ENCODE data around the gene OCIAD2.
"Not testable (repeated sequence)": the region's sequence is repeated elsewhere in the genome, so short reads cannot be mapped to it uniquely, and the experiment has no call there.

Gene OCIAD2

DNA sequence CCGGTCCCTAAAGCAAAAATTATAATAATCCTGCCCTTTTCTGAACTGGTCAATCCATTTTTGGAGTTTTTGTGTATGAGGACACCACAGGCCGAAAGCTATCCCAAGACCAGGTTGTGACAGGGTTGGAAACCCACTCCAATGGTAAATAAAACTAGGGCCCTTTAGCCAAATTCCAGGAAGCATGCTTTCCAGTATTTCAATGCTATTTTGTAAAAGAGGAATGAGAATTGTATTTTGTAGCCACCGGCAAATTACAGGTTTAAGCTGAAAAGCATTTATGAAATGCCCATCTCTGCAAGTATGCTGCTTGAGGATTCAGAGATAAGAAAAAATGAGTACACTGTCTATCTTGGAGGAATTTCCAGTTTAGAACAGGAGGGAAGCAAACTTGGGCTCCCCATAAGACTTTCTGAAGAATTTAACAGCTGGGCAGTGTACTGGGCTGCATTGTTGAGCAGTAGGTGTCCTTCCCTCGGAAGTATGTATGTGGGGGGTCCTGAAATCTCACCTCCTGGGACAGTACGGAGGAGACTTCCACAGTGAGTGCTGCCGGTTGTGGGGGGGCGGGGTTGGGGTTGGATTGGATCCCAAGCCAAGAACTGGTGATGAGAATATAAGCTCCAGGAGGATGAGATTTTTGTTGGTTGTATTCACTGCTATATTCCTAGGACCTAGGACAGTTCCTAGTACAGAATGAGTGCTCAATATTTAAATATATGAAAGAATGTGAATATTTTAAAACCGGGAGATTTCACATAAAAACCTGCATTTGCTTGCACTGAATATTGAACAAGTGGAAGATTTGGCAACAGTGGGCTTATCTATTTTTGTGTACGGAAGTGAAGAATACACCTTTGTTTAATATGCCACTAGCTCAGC, 26.8 kb downstream of the OCIAD2 start:
- H3K4me3 ChIP-seq (ENCODE audit: low read depth, low read length), result no peak overlapping the region
- TF ChIP-seq, protein P1, sequence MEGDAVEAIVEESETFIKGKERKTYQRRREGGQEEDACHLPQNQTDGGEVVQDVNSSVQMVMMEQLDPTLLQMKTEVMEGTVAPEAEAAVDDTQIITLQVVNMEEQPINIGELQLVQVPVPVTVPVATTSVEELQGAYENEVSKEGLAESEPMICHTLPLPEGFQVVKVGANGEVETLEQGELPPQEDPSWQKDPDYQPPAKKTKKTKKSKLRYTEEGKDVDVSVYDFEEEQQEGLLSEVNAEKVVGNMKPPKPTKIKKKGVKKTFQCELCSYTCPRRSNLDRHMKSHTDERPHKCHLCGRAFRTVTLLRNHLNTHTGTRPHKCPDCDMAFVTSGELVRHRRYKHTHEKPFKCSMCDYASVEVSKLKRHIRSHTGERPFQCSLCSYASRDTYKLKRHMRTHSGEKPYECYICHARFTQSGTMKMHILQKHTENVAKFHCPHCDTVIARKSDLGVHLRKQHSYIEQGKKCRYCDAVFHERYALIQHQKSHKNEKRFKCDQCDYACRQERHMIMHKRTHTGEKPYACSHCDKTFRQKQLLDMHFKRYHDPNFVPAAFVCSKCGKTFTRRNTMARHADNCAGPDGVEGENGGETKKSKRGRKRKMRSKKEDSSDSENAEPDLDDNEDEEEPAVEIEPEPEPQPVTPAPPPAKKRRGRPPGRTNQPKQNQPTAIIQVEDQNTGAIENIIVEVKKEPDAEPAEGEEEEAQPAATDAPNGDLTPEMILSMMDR (IDR thresholded peaks at IDR 0.05; ENCODE audit: borderline replicate concordance, insufficient read depth, low read depth, low read length), result no peak

DNA sequence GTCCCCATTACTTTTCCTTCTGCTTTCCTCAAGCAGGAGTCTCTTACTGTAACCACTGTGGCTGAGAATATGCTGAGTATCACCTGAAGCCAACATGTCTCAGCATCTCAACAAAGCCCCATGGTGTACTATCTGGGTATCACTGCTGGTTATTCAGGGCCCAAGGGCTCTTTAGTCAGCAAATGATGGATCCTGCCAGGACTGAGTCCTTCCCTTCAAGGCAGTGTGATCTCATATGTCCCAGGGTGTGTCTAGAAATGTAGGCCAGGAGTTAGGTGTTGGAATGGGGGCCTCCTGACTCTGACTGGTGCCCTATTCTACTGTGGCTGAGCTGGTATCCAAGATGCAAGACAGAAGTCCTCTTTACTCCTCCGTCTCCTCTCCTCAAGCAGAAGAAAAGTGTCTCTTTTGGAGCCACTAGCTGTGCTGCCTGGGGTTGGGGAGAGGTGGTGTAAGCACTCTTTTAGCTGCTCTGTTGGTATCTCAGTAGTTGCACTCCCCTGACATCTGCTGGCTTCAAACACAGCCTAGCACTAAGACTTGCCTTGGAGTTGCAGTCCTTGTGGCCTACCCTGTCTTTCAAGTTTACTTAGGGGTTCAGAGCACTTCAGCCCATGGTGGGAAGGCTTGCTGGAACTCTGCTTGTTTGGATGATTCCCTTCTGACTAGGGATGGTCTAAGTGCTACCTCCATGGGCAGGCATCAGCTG, 28.6 kb downstream of the OCIAD2 start:
- TF ChIP-seq, protein P1 (IDR thresholded peaks at IDR 0.05; ENCODE audit: borderline replicate concordance, insufficient read depth, low read depth, low read length), result no peak
- H3K4me3 ChIP-seq (ENCODE audit: low read depth, low read length), result no peak overlapping the region

DNA sequence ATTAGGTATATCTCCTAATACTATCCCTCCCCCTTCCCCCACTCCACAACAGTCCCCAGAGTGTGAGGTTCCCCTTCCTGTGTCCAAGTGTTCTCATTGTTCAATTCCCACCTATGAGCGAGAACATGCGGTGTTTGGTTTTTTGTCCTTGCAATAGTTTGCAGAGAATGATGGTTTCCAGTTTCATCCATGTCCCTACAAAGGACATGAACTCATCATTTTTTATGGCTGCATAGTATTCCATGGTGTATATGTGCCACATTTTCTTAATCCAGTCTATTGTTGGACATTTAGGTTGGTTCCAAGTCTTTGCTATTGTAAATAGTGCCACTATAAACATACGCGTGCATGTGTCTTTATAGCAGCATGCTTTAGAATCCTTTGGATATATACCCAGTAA, 41.9 kb downstream of the OCIAD2 start:
- H3K4me3 ChIP-seq (ENCODE audit: low read depth, low read length), result not testable (repeated sequence)

DNA sequence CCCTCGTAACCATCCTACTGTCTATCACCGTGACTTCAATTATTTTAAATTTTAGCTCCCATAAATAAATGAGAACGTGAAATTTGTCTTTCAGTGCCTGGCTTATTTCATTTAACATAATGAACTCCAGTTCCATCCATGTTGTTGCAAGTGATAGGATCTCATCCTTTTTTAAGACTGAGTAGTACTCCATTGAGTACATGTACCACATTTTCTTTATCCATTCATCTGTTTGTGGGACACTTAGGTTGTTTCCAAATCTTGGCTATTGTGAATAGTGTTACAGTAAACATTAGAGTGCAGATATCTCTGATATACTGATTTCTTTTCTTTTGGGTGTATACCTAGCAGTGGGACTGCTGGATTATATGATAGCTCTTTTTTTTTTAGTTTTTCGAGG, 42.8 kb downstream of the OCIAD2 start:
- TF ChIP-seq, protein P1 (IDR thresholded peaks at IDR 0.05; ENCODE audit: borderline replicate concordance, insufficient read depth, low read depth, low read length), result no peak
- H3K4me3 ChIP-seq (ENCODE audit: low read depth, low read length), result no peak overlapping the region

DNA sequence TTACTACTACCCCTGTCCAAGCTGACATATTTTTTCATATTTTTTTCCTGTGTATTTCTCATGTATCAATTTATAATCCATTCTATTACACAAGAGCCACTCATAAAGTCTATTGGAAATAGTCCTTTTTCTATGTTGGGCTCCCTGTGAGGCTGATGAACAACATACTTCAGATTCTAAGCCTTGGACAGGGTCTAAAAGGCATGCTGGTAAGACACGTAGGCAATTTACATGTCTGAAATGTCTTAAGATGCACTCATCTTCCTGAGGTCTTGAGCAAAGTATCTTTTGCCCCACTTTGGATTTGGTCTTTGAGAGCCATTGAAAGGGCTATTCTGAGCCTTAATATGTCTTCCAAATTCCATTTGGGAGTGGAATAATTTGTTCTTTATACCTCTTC, 43.9 kb downstream of the OCIAD2 start:
- TF ChIP-seq, protein P1 (IDR thresholded peaks at IDR 0.05; ENCODE audit: borderline replicate concordance, insufficient read depth, low read depth, low read length), result no peak
- H3K4me3 ChIP-seq (ENCODE audit: low read depth, low read length), result no peak overlapping the region

DNA sequence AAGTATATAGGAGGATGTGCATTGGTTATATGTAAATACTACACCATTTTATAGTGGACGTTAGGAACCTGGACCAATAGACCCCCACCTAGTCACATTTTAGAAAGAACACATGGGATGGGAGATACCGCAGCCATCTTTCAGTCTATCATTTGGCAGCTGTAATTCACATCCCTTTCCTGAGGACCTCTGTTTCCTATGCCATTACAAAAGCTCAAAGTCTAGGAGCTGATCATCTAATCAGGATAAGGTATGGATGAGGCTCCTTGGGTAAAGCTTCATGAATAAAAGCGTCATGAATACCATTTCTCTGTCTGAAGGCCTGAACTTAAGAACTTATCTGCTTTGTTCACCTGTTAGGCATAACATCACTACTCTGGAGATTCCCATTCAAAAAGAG, 44.5 kb downstream of the OCIAD2 start:
- TF ChIP-seq, protein P1 (IDR thresholded peaks at IDR 0.05; ENCODE audit: borderline replicate concordance, insufficient read depth, low read depth, low read length), result no peak
- no peak overlapping the region for H3K4me3 ChIP-seq (ENCODE audit: low read depth, low read length)

DNA sequence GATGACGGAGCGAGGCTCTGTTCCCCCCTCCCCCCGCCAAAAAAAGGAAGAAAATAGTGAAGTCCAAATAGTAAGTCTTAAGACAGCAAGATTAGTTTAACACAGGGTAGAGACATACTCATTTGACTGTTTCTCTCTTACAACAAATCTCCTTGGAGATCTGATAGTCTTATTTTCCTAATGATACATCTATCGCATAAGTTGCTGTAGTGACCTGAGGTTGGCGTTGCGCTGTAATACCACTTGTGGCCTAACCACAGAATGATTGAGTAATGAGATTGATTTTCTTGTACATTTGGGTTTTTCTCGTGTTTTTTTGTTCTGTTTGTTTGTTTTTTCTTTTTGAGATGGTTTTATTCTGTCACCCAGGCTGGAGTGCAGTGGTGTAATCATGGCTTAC, 48.4 kb downstream of the OCIAD2 start:
- H3K4me3 ChIP-seq (ENCODE audit: low read depth, low read length), result no peak overlapping the region
- TF ChIP-seq, protein P1 (IDR thresholded peaks at IDR 0.05; ENCODE audit: borderline replicate concordance, insufficient read depth, low read depth, low read length), result no peak
